Measurements from ENCODE around the gene EIF1AD.

GRCh38 chr11:65958774-65959420 lies 43.1 kb downstream of the EIF1AD start:
- TF ChIP-seq CTCF (IDR thresholded peaks at IDR 0.05), result no peak
- no peak for TF ChIP-seq POLR2A (IDR thresholded peaks at IDR 0.05)
